ENCODE data around the gene ZMPSTE24.
"Not testable (repeated sequence)": the region's sequence is repeated elsewhere in the genome, so short reads cannot be mapped to it uniquely, and the experiment has no call there.

Gene ZMPSTE24

GRCh38 chr1:40257688-40258444 lies at the start of gene ZMPSTE24:
Gene ZMPSTE24, plus strand, starts transcription at chr1:40258236. Its CDS starts 36 bp downstream, at chr1:40258272.
- peak; percentile 98 for DNase-seq

GRCh38 chr1:40210511-40211204 lies 47.4 kb upstream of the ZMPSTE24 start:
- no peak for DNase-seq

GRCh38 chr1:40218333-40218732 lies 39.7 kb upstream of the ZMPSTE24 start:
- no peak for DNase-seq

- DNase-seq, result not testable (repeated sequence)
These were observed 36.5 kb upstream of the ZMPSTE24 start for GRCh38 chr1:40221471-40221905.

DNA sequence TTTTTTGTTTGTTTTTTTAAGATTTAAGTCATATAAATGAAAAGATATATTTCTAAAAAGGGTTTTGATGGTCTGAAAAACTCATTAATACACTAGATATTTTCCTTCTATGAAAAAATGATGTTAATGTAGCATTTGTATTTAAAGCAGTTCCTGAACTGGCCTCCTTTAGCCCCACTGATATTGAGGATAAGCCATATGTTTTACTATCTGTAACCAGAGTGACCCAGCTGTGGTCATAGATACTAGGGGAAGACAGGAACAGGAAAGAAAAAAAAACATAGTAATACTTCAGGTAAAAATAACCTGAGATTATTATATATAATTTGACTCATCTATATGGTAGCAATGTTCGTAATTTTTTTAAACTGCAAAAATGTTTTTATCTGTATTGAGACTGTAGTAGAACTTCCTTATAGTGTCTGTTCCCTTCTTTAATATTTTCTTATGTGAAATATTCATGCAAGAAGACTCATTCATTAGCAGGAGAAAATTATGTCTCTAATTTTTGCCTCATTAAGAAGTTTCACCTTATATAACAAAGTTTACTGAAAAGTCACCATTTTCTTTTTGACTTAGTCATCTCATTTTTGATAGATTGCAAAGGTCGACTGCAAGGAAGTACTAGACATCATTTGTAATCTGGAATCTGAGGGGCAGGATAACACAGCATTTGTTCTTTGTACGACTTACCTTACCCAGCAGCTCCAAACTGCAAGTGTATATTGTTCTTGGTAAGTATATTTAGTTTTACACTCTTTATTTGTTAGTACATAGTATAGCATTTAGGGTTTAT lies 35.9 kb upstream of the ZMPSTE24 start:
- DNase-seq, result no peak

DNA sequence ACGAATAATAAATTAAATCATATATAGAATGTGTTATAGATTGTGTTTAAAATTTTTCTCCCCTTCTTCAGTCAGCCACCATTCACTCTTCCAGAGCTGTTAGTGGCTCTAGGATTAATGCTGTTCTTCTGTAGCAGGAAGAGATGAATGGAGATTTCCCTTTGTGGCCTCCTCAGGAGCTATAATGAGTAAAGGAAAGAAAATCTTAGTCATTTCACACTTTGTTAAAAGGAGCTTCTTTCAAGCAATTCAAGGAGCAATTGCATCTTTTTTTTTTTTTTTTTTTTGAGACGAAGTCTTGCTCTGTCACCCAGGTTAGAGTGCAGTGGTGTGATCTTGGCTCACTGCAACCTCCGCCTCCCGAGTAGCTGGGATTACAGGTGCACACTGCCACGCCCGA lies 34.0 kb upstream of the ZMPSTE24 start:
- no peak for DNase-seq

DNA sequence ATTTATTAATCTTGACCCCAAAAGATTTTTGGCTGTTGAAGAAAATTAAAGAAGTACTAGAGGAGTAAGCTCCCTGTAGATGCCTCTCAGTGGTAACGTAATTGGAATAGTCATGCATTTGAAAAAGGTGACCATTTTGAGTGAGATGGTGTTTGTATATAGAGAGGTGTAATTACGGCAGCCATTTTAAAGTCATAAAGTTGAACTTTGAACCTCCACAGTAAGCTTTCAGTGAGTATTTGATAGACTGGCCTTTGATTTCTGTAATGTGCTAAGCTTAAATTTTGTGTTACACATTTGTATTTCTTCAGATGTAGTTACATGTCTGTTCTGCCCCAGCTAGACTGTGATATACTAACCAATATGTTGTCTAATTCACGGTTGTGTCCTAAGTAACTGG lies 31.8 kb upstream of the ZMPSTE24 start:
- no peak for DNase-seq

- DNase-seq, result peak; percentile 50
These were observed 25.6 kb upstream of the ZMPSTE24 start for GRCh38 chr1:40232444-40232843.

GRCh38 chr1:40239626-40240025 lies 18.4 kb upstream of the ZMPSTE24 start:
- no peak for DNase-seq

DNA sequence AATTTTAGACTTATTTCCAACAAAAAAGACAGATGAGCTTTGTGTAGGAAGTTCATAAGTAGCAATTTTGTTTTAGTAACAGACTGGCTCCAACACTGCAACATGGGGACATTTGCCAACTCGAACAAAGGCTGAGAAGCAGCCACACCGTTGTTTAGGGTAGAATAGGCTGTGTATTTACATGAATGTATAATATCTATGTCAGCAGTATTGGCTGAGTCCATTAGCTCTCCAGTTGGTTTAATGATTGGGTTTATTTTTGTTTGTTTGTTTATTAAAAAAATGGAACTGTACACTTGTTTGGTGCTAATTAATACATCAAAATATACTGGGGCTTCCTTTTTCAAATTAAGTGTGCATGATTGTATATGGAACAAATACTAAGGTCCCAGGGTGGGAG lies 17.6 kb upstream of the ZMPSTE24 start:
- DNase-seq, result no peak

DNA sequence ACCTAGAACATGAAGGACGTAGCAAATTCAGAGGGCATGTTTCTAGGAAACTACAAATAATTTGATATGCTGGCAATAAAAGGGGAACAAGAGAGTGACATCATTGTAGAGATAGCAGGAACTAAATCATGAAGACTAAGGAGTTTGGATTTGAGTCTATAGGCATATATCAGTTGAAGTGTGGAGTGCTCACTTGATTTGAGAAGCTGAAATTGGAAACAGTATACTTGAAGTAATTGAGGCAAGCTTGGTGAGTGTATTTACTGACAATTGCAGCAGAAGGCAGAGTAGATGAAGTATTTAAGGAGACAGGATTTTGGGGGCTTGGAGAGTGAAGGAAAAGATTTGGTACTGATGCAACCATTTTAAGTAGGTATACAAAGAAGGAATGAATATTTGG lies 16.7 kb upstream of the ZMPSTE24 start:
- DNase-seq, result no peak

DNA sequence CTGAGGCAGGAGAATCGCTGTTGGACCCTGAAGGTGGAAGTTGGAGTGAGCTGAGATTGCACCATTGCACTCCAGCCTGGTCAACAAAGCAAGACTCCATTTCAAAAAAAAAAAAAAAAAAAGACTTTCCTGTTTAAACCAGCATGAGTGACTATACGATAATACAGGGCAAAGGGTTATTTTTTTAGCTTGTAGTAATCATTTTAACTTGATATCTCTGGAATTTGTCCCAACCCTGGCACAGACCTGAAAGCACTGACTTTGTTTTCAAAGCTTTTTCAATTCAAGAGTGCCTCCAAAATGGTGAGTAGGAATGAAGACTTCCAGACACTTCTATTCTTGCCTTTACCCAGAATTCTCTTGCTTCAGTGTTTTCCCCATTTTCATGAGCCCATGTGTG lies 14.7 kb upstream of the ZMPSTE24 start:
- DNase-seq, result no peak

- DNase-seq, result no peak
These were observed 13.8 kb upstream of the ZMPSTE24 start for GRCh38 chr1:40244138-40244744.

DNA sequence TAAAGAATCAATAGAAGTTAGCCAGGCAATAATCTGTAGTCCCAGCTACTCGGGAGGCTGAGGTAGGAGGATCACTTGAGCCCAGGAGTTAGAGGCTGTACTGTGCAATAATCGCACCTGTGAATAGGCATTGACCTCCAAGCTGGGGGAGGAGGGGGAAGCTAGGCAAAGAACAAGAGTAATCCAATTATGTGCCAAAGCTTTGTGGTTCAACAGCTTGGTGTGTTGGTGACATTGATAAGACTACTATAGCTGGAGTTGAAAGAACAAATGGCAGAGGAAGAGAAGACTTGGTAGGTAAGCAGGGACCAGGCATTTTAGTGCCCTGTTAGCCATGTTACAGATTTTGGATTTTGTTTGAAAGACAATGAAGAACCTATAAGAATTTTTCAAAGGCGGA lies 12.3 kb upstream of the ZMPSTE24 start:
- no peak for DNase-seq

- DNase-seq, result no peak
These were observed 10.4 kb upstream of the ZMPSTE24 start, which contains the start of gene TMCO2 for GRCh38 chr1:40247655-40248054. Gene TMCO2, plus strand, starts transcription at chr1:40247937. Its CDS starts 57 bp downstream, at chr1:40247994.

DNA sequence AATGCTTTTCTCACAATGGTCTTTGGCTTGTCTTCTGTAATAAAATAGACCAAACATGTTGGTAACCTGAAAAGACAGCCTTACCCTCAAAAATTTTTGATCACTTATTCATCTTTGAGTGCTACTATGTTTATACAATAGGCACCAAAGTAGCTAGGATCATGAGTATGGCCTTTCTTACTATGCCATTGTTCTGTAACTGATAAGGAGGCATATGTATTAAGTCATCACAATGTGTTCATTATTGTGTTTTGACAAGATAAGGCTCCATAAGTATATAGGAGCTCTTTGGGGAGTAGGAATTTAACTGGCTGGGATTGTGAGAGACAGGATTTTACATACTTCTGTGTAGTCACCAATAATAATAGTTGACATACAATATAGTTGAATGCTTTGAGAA lies 9.6 kb upstream of the ZMPSTE24 start:
- no peak for DNase-seq

DNA sequence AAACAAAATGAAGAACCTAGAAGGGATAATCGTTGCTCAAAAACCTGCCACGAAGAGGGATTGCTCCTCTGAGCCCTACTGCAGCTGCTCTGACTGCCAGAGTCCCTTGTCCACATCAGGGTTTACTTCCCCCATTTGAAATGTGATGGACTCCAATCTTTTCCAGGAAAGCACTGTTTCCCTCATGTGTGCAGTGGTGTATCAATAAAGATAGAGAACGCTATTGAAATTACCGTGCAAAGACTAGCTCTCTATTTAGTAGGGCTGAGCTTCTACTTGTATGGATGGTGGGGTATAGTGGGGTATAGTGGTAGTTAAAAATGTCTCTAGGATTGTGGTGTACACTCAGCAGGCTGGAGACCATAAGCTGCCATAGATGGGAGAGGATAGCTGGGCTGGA lies 6.6 kb upstream of the ZMPSTE24 start:
- no peak for DNase-seq

GRCh38 chr1:40252601-40253000 lies 5.4 kb upstream of the ZMPSTE24 start:
- DNase-seq, result no peak

DNA sequence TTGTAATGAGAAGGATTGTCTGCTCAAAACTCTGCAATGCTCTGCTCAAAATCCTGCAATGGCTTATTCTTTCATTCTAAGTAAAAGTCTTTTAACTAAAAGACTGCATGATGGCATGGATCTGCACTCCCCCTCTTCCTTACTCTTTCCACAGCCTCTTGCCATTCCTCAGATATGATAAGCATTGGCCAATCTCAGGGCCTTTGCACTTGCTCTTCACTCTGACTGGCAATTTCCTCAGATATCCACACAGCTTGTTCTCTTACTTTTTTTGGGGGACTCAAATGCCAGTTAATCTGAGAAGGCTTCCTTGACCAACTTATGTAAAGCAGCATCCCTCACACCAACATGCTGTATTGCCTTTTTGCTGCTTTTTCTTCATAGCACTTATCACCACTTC lies 2.8 kb upstream of the ZMPSTE24 start:
- no peak for DNase-seq

- DNase-seq, result no peak
These were observed 1.5 kb upstream of the ZMPSTE24 start for GRCh38 chr1:40256401-40257084.

GRCh38 chr1:40257313-40257687 lies 736 bp upstream of the ZMPSTE24 start:
- DNase-seq, result no peak

DNA sequence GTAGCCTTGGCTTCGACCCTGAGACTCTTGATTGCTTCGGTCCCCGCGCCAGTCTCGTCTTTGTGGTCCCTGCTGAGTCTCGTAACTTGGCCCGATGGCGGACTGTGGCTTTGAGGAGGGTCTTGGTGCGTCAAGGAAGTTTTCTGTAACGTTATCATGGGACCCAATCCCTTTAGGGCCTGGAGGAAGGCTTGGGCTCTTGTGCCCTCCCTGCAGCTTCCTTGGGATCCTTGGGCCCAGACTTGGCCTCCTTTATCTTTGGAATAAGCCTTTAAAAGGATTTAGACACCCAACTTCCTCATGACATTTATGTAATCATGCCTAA lies 371 bp downstream of the ZMPSTE24 start:
- DNase-seq, result no peak

GRCh38 chr1:40264354-40264781 lies 6.3 kb downstream of the ZMPSTE24 start:
- no peak for DNase-seq
